Endothelial cell of umbilical vein (primary cell): ENCODE measurements around the gene TSTD1. TPM values are rescaled to one million over a fixed set of nuclear protein-coding genes. Genes with fewer than 3 reads are reported as not detected.
"Not testable (repeated sequence)": the region's sequence is repeated elsewhere in the genome, so short reads cannot be mapped to it uniquely, and the experiment has no call there.

Source experiments
- BruUV-seq: library from RNA; stranded (reverse); fragments of 400-500 nt; replicated peaks from 2 replicates; lab custom pipeline; 2021; lab: Mats Ljungman, UMichigan
- CTCF ChIA-PET: fragments of 300-600, 350-600 bp; sonication (Branson Sonifier 250); formaldehyde crosslinking; loops from one replicate; lab custom pipeline; 2021; ENCODE audit warnings: antibody characterized with exemption, inconsistent platforms; lab: Charles Lee
- POLR2A ChIA-PET: fragments of 300-600, 350-600 bp; sonication (Branson Sonifier 250); formaldehyde crosslinking; loops from one replicate; lab custom pipeline; 2021; ENCODE audit warnings: antibody characterized with exemption, inconsistent platforms; lab: Charles Lee
- DNase-seq: peaks from one replicate; pipeline ENCODE4 v3.0.0-alpha.2; 2011; ENCODE audit warnings: low read depth, low spot score
- FAIRE-seq: peaks from 2 replicates; lab custom pipeline; 2011; peaks lifted over from hg19 to GRCh38; lab: Jason Lieb, UNC
- H2AFZ ChIP-seq: 2 replicates; pipeline ENCODE4 v1.6.0; 2012; ENCODE audit warnings: low read depth, low read length, control low read depth, inconsistent platforms
- H3K27ac ChIP-seq: 2 replicates; pipeline ENCODE4 v1.5.1; 2011; ENCODE audit warnings: low read depth, mild to moderate bottlenecking, control low read depth, low read length, moderate library complexity; ENCODE audit not compliant: insufficient read depth
- H3K27me3 ChIP-seq, 2 experiments: 2 replicates each; pipeline versions ENCODE4 v1.6.0 to v1.6.1; 2011; ENCODE audit warnings: low read length in 2 of 2, mixed read lengths in 1 of 2; ENCODE audit not compliant: control insufficient read depth in 2 of 2, insufficient read depth in 2 of 2
- H3K36me3 ChIP-seq, 2 experiments: 2 replicates in 1 of 2; 3 replicates in 1 of 2; pipeline ENCODE4 v1.5.1; 2011; ENCODE audit warnings: low read length in 2 of 2, mild to moderate bottlenecking in 1 of 2, moderate library complexity in 1 of 2; ENCODE audit not compliant: control insufficient read depth in 2 of 2, insufficient read depth in 2 of 2; ENCODE audit errors: extremely low read depth in 1 of 2
- H3K4me1 ChIP-seq: 3 replicates; pipeline ENCODE4 v1.5.1; 2011; ENCODE audit warnings: mild to moderate bottlenecking, low read length; ENCODE audit not compliant: control insufficient read depth, insufficient read depth; ENCODE audit errors: extremely low read depth
- H3K4me2 ChIP-seq: 2 replicates; pipeline ENCODE4 v1.6.1; 2011; ENCODE audit warnings: low read length, control low read depth, mixed read lengths; ENCODE audit not compliant: insufficient read depth
- H3K4me3 ChIP-seq, 3 experiments: fragments of 200-600 bp in 1 of 3; sonication (generic), shearing (Covaris generic) in 1 of 3; replicated peaks in 1 of 3; 2 replicates each; pipeline ENCODE4 v1.5.1; 2011 to 2016; ENCODE audit warnings: control low read depth in 3 of 3, low read length in 3 of 3, mild to moderate bottlenecking in 2 of 3, inconsistent platforms in 1 of 3, low read depth in 1 of 3, moderate library complexity in 1 of 3; ENCODE audit not compliant: insufficient read depth in 1 of 3
- H3K79me2 ChIP-seq: 2 replicates; pipeline ENCODE4 v1.6.0; 2012; ENCODE audit warnings: low read length, inconsistent platforms; ENCODE audit not compliant: control insufficient read depth, insufficient read depth
- H3K9ac ChIP-seq: replicated peaks from 2 replicates; pipeline ENCODE3; 2011; ENCODE audit warnings: low read length, control low read depth; ENCODE audit not compliant: insufficient read depth; ENCODE audit errors: extremely low read depth
- H3K9me1 ChIP-seq: replicated peaks from 3 replicates; pipeline ENCODE4 v1.6.0; 2011; ENCODE audit warnings: mild to moderate bottlenecking, low read length; ENCODE audit not compliant: control insufficient read depth, insufficient read depth; ENCODE audit errors: extremely low read depth
- H3K9me3 ChIP-seq: replicated peaks from 2 replicates; pipeline ENCODE4 v1.5.1; 2012; ENCODE audit warnings: low read length, inconsistent platforms; ENCODE audit not compliant: control insufficient read depth, insufficient read depth
- H4K20me1 ChIP-seq: replicated peaks from 2 replicates; pipeline ENCODE3; 2011; ENCODE audit warnings: mild to moderate bottlenecking, low read length; ENCODE audit not compliant: control insufficient read depth, insufficient read depth; ENCODE audit errors: extremely low read depth
- CTCF ChIP-seq, 2 donors: IDR thresholded peaks; 1 replicate in 1 of 2; 2 replicates in 1 of 2; pipeline ENCODE4 v1.5.1; 2011; ENCODE audit warnings: low read length in 2 of 2, mild to moderate bottlenecking in 2 of 2, moderate library complexity in 2 of 2, control low read depth in 1 of 2, inconsistent platforms in 1 of 2, low read depth in 1 of 2; ENCODE audit not compliant: insufficient read depth in 1 of 2; ENCODE audit errors: extremely low read depth in 1 of 2
- EZH2 ChIP-seq: IDR thresholded peaks from 2 replicates; pipeline ENCODE4 v1.6.1; 2012; ENCODE audit warnings: borderline replicate concordance, low read depth, mild to moderate bottlenecking, moderate library complexity, low read length, inconsistent platforms; ENCODE audit not compliant: severe bottlenecking
- FOS ChIP-seq: IDR thresholded peaks from 2 replicates; pipeline ENCODE4 v1.6.1; 2011; ENCODE audit warnings: mild to moderate bottlenecking, low read length, moderate library complexity, borderline replicate concordance; ENCODE audit not compliant: insufficient read depth
- GATA2 ChIP-seq: IDR thresholded peaks from 2 replicates; pipeline ENCODE4 v1.7.0; 2011; ENCODE audit warnings: low read depth, mild to moderate bottlenecking, moderate library complexity, mixed read lengths, low read length; ENCODE audit not compliant: insufficient read length, insufficient read depth
- JUN ChIP-seq: IDR thresholded peaks from 2 replicates; pipeline ENCODE4 v1.6.1; 2011; ENCODE audit warnings: borderline replicate concordance, low read depth; ENCODE audit not compliant: insufficient read length, insufficient read depth
- MAX ChIP-seq: IDR thresholded peaks from 2 replicates; pipeline ENCODE4 v1.6.1; 2011; ENCODE audit not compliant: insufficient read depth, insufficient read length
- MYC ChIP-seq: IDR thresholded peaks from one replicate; pipeline ENCODE4 v1.6.1; 2011; ENCODE audit warnings: mild to moderate bottlenecking, low read depth, low read length
- POLR2A ChIP-seq: IDR thresholded peaks from 2 replicates; pipeline ENCODE4 v1.6.1; 2012; ENCODE audit warnings: low read depth, mild to moderate bottlenecking, control low read depth, low read length
- POLR2AphosphoS5 ChIP-seq: IDR thresholded peaks from 2 replicates; pipeline ENCODE4 v1.6.1; 2012; ENCODE audit warnings: low read depth, mild to moderate bottlenecking, control low read depth, low read length, moderate library complexity; ENCODE audit not compliant: insufficient read depth
- dilution Hi-C: fragments of 300-500 bp; cut with MboI; formaldehyde crosslinking; loops from one replicate; pipeline ENCODE4 v1.15.0; 2019; ENCODE audit warnings: low sequenced_read_pairs; ENCODE audit not compliant: extremely low pct_ligation_motif_present
- intact Hi-C: fragments of 100-400 bp; cut with micrococcal nuclease; formaldehyde crosslinking; loops from one replicate; pipeline ENCODE4 v1.10.0; 2022
- polyA plus RNA-seq, 4 experiments: library from polyadenylated mRNA; depleted of rRNA in 3 of 4; stranded (reverse) in 3 of 4; unstranded in 1 of 4; fragments of >200 nt; gene quantifications; 2 replicates each; pipeline versions ENCODE4 v1.2.1 to v1.2.3, GENCODE V29; 2011 to 2012; ENCODE audit warnings: missing spikeins in 1 of 4
- total RNA-seq: library from RNA; stranded (reverse); gene quantifications from 2 replicates; pipeline ENCODE4 v1.2.3, GENCODE V29; 2021

The TSTD1 gene
- total and polyA plus RNA-seq, 2 donors (not counting 3 experiments of a cell fraction or from before 2014, with no cell fraction given): 8.9 to 39.1 TPM

- no TSS peak for BruUV-seq
- CTCF ChIA-PET: interaction anchor here (1.7 kb wide), 1 partner anchor 34 kb away, joined by 8 read pairs; no protein-coding TSS in a partner anchor
- no peak for FAIRE-seq
Measured at GRCh38 chr1:161031874-161032273, 6.9 kb downstream of the TSTD1 start.

GRCh38 chr1:161029466-161029865, 9.3 kb downstream of the TSTD1 start:
- H3K27me3 ChIP-seq, H3K27ac ChIP-seq, H3K9ac ChIP-seq, H3K4me1 ChIP-seq, H4K20me1 ChIP-seq, DNase-seq, H3K9me3 ChIP-seq, FAIRE-seq, H3K9me1 ChIP-seq, H3K36me3 ChIP-seq, H3K79me2 ChIP-seq, CTCF ChIA-PET, POLR2A ChIA-PET, H2AFZ ChIP-seq, dilution Hi-C loops, H3K4me2 ChIP-seq, H3K4me3 ChIP-seq, BruUV-seq: not testable (repeated sequence)
- intact Hi-C loops: loop anchor here (10.0 kb wide), 1 partner anchor 355 kb away; no protein-coding TSS in a partner anchor

More at GRCh38 chr1:161031874-161032273, 6.9 kb downstream of the TSTD1 start:
- H3K4me2 ChIP-seq: no peak overlapping the region
- DNase-seq: no peak
- no peaks in the 10 kb centered on the region for H3K27me3 ChIP-seq
- H3K27ac ChIP-seq: no peak overlapping the region
- no peaks in the 10 kb centered on the region for H3K36me3 ChIP-seq
- no peaks in the 10 kb centered on the region for H3K4me1 ChIP-seq
- H3K4me3 ChIP-seq: no peak overlapping the region
- H4K20me1 ChIP-seq: no peaks in the 10 kb centered on the region
- POLR2A ChIA-PET: no interaction called here
- no peaks in the 10 kb centered on the region for H3K9me1 ChIP-seq
- H3K9ac ChIP-seq: no peak overlapping the region
- no peak overlapping the region for H2AFZ ChIP-seq
- intact Hi-C loops (no loop called here), dilution Hi-C loops (no loop called here)
- H3K79me2 ChIP-seq: no peaks in the 10 kb centered on the region
- no peaks in the 10 kb centered on the region for H3K9me3 ChIP-seq
- TF ChIP-seq JUN: no peak
- TF ChIP-seq MAX: no peak
- no peak for TF ChIP-seq EZH2
- no peak for TF ChIP-seq POLR2A
- TF ChIP-seq MYC: no peak
- TF ChIP-seq POLR2AphosphoS5: no peak
- no peak for TF ChIP-seq FOS
- no peak for TF ChIP-seq CTCF (IDR thresholded peaks at IDR 0.05; ENCODE audit: extremely low read depth in 1 of 2, insufficient read depth in 1 of 2, low read depth in 1 of 2, low read length in 2 of 2)
- no peak for TF ChIP-seq GATA2

- H3K36me3 ChIP-seq, H3K79me2 ChIP-seq, H3K4me1 ChIP-seq, H3K4me2 ChIP-seq, FAIRE-seq, H3K27ac ChIP-seq, DNase-seq, H3K4me3 ChIP-seq, POLR2A ChIA-PET, H3K27me3 ChIP-seq, H2AFZ ChIP-seq, dilution Hi-C loops, BruUV-seq, H3K9ac ChIP-seq, H4K20me1 ChIP-seq, H3K9me1 ChIP-seq, H3K9me3 ChIP-seq: not testable (repeated sequence)
- CTCF ChIA-PET: interaction anchor here (0.7 to 2.2 kb wide), 3 partner anchors 19 to 256 kb away, joined by 3 to 9 read pairs (median 5); partner anchors contain the start of gene USF1
- intact Hi-C loops: loop anchor here (10.0 kb wide), 1 partner anchor 358 kb away; no protein-coding TSS in a partner anchor
Measured at GRCh38 chr1:161026954-161027353, 11.8 kb downstream of the TSTD1 start.
